A549 (cell line): Measurements from ENCODE around the gene CELF3. TPM values are rescaled to one million over a fixed set of nuclear protein-coding genes. Genes with fewer than 3 reads are reported as not detected.

Experiments used
- ATAC-seq, 2 experiments: fragments of 200-7000 bp in 1 of 2; fragments of >200 bp in 1 of 2; cut with Nextera tagmentation in 1 of 2; cut with Tn5 transposase in 1 of 2; 3 replicates each; pipeline versions ENCODE4 v1.8.0 to v1.9.1; 2018 to 2020; ENCODE audit warnings: mild to moderate bottlenecking in 1 of 2, moderate library complexity in 1 of 2
- CTCF ChIA-PET: fragments of 300-600 bp; sonication (Branson Sonifier 250); formaldehyde crosslinking; extraction: SDS; loops from one replicate; lab custom pipeline; 2021; ENCODE audit warnings: antibody characterized with exemption, inconsistent platforms; lab: Yijun Ruan, JAX
- POLR2A ChIA-PET: fragments of 350-600 bp; formaldehyde crosslinking; extraction: SDS; loops from one replicate; lab custom pipeline; 2021; ENCODE audit warnings: antibody characterized with exemption, inconsistent platforms; lab: Yijun Ruan, JAX
- DNase-seq, 2 experiments: peaks; one replicate each; pipeline versions ENCODE4 v3.0.0 to v3.0.0-alpha.2; 2011 to 2016; ENCODE audit warnings: low read depth in 1 of 2, low spot score in 1 of 2
- FAIRE-seq: peaks from 2 replicates; lab custom pipeline; 2011; peaks lifted over from hg19 to GRCh38; lab: Jason Lieb, UNC
- H3K27ac ChIP-seq, 2 experiments: fragments of >200 bp; sonication (Bioruptor Twin); formaldehyde crosslinking; 3 replicates each; pipeline ENCODE4 v1.5.1; 2016 to 2017
- H3K4me1 ChIP-seq: fragments of >200 bp; sonication (Bioruptor Twin); formaldehyde crosslinking; 3 replicates; pipeline ENCODE4 v1.6.1; 2016
- H3K4me2 ChIP-seq: fragments of >200 bp; sonication (Bioruptor Twin); formaldehyde crosslinking; 3 replicates; pipeline ENCODE4 v1.6.1; 2016
- H3K4me3 ChIP-seq: fragments of >200 bp; sonication (Bioruptor Twin); formaldehyde crosslinking; 3 replicates; pipeline ENCODE4 v1.5.1; 2016
- H3K9me3 ChIP-seq: fragments of >200 bp; sonication (Bioruptor Twin); formaldehyde crosslinking; 3 replicates; pipeline ENCODE4 v1.6.1; 2016
- BHLHE40 ChIP-seq: IDR thresholded peaks from 2 replicates; pipeline ENCODE4 v1.6.1; 2012; ENCODE audit warnings: low read depth, low read length, inconsistent platforms
- CBX8 ChIP-seq: fragments of 200-600 bp; sonication (generic); IDR thresholded peaks from 2 replicates; pipeline ENCODE4 v1.6.1; 2016
- CHD2 ChIP-seq: fragments of 150-350 bp; IDR thresholded peaks from 2 replicates; pipeline ENCODE4 v1.6.1; 2014; ENCODE audit warnings: low read length; ENCODE audit not compliant: partially characterized antibody
- CHD4 ChIP-seq: fragments of 200-600 bp; sonication (generic); IDR thresholded peaks from 2 replicates; pipeline ENCODE4 v1.6.1; 2016; ENCODE audit warnings: antibody characterized with exemption, mild to moderate bottlenecking, borderline replicate concordance
- EHF ChIP-seq: fragments of 250-450 bp; sonication (Bioruptor Pico); IDR thresholded peaks from 2 replicates; pipeline ENCODE4 v1.5.0; 2020; ENCODE audit warnings: mild to moderate bottlenecking
- FOXS1 ChIP-seq: fragments of 250-450 bp; sonication (Bioruptor Pico); IDR thresholded peaks from 2 replicates; pipeline ENCODE4 v1.5.0; 2020; ENCODE audit warnings: mild to moderate bottlenecking, moderate library complexity
- HDAC2 ChIP-seq: fragments of 200-600 bp; sonication (generic); IDR thresholded peaks from 2 replicates; pipeline ENCODE4 v1.6.1; 2016
- HMGXB4 ChIP-seq: fragments of 250-450 bp; sonication (Bioruptor Pico); IDR thresholded peaks from 2 replicates; pipeline ENCODE4 v1.5.0; 2021; ENCODE audit warnings: mild to moderate bottlenecking, moderate library complexity, borderline replicate concordance
- HOXA7 ChIP-seq: fragments of 250-450 bp; sonication (Bioruptor Pico); IDR thresholded peaks from 2 replicates; pipeline ENCODE4 v1.5.0; 2020; ENCODE audit warnings: mild to moderate bottlenecking, moderate library complexity
- JUN ChIP-seq, 2 experiments: fragments of >200 bp; sonication (Bioruptor Twin); formaldehyde crosslinking; IDR thresholded peaks; 2 replicates in 1 of 2; 3 replicates in 1 of 2; pipeline ENCODE4 v1.6.1; 2016 to 2017
- JUNB ChIP-seq: fragments of >200 bp; sonication (Bioruptor Twin); formaldehyde crosslinking; IDR thresholded peaks from 2 replicates; pipeline ENCODE4 v1.6.1; 2016
- KDM5A ChIP-seq: fragments of 200-600 bp; sonication (generic); IDR thresholded peaks from 2 replicates; pipeline ENCODE4 v1.6.1; 2016; ENCODE audit warnings: antibody characterized with exemption, mild to moderate bottlenecking
- MAFK ChIP-seq: fragments of 450-650 bp; IDR thresholded peaks from 2 replicates; pipeline ENCODE4 v1.6.1; 2014; ENCODE audit not compliant: partially characterized antibody
- NR3C1 ChIP-seq: fragments of >200 bp; sonication (Bioruptor Twin); formaldehyde crosslinking; IDR thresholded peaks from 3 replicates; pipeline ENCODE4 v1.6.1; 2017
- PBX3 ChIP-seq: IDR thresholded peaks from 2 replicates; pipeline ENCODE4 v1.6.1; 2012
- PHF8 ChIP-seq: fragments of 200-600 bp; sonication (generic); IDR thresholded peaks from 2 replicates; pipeline ENCODE4 v1.6.1; 2016; ENCODE audit warnings: low read depth, mild to moderate bottlenecking, antibody characterized with exemption, moderate library complexity, borderline replicate concordance
- RARB ChIP-seq: fragments of 250-450 bp; sonication (Bioruptor Pico); IDR thresholded peaks from 2 replicates; pipeline ENCODE4 v1.8.0; 2021; ENCODE audit warnings: mild to moderate bottlenecking, moderate library complexity
- RFX5 ChIP-seq: fragments of 450-650 bp; IDR thresholded peaks from 2 replicates; pipeline ENCODE4 v1.7.1; 2014; ENCODE audit warnings: antibody characterized with exemption, mild to moderate bottlenecking, moderate library complexity
- TFCP2L1 ChIP-seq: fragments of 250-450 bp; sonication (Bioruptor Pico); IDR thresholded peaks from 2 replicates; pipeline ENCODE4 v1.5.0; 2021; ENCODE audit warnings: mild to moderate bottlenecking
- WGBS: methylation state at CpG from one replicate; pipeline ENCODE4 v1.1.6; 2017; ENCODE audit errors: missing lambda C conversion rate; 5-methylcytosine and 5-hydroxymethylcytosine counted together
- polyA plus RNA-seq, 4 experiments: library from polyadenylated mRNA; depleted of rRNA in 3 of 4; stranded (reverse); fragments of >200 nt; fragmentation: RNase III in 1 of 4; extraction: RNeasy Plus Mini Kit Qiagen cat#74134 plus additional on column Dnase treatment in 1 of 4; gene quantifications; 2 replicates in 3 of 4; 3 replicates in 1 of 4; pipeline ENCODE4 v1.2.3, GENCODE V29; 2011 to 2017
- TF ChIP-seq, protein P1 (sequence below): fragments of 450-650 bp; IDR thresholded peaks from 2 replicates; pipeline ENCODE4 v1.6.1; 2014; ENCODE audit warnings: antibody characterized with exemption
- TF ChIP-seq, protein P2 (sequence below): IDR thresholded peaks from 2 replicates; pipeline ENCODE4 v1.6.1; 2012
- TF ChIP-seq, protein P3 (sequence below): IDR thresholded peaks from 2 replicates; pipeline ENCODE4 v1.6.1; 2012; ENCODE audit warnings: low read depth, borderline replicate concordance
- TF ChIP-seq, protein P4 (sequence below): fragments of >200 bp; sonication (Bioruptor Twin); formaldehyde crosslinking; IDR thresholded peaks from 3 replicates; pipeline ENCODE4 v1.5.1; 2016

Gene CELF3
- polyA plus RNA-seq, 2 of the 4 experiments (the other 2 are of a cell fraction): not detected

- no peak for FAIRE-seq
Measured at GRCh38 chr1:151707541-151708065, 9.0 kb downstream of the CELF3 start.

DNA sequence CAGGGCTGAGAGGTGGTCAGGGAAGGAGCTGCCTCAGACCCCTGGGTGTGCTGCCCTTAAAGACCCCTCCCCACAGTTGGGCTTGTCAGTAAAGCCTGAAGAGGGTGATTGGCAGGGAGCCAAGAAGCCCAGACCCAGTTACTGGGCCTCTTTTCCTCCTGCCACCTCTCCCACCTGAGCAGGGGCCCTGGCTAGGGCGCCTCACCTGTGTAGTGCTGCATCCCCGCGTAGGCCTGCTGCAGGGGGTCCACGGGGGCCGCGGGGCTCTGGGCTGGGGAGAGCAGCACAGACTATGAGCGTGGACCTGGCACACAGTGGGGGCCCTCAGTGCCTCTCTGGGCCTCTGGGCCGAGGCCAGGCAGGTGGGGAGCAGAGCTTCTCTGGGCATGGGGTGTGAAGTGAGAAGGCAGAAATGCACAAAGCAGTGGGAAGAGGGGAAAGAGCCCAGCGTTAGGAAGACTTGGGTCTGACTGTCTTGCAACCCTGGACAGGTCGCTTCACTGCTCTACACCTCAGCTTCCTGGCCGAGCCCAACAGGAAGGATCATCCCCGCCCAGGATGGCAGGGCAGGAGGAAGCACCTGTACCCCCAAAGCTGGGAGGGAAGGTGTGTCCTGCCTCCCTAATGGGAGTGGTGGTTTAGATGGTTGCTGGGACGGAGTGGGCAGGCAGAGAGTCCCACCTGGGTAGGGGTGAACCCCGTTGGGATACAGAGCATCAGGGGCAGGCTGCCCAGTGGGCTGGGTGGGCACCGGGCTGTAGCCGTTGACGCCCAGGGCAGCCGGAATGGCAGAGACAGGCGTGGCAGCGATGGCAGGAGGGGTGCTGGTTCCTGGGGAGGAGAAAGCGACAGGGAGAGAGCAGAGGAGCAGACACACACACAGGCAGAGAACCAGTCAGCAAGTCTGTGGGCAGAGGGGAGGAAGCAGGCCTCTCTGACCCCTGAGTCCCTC is 9.9 kb downstream of the CELF3 start:
- CTCF ChIA-PET: interaction anchor here (1.1 to 1.8 kb wide), 3 partner anchors 9 to 28 kb away, joined by 4 to 8 read pairs (median 6); partner anchors contain the start of gene CELF3
- DNase-seq (no peak), FAIRE-seq (no peak), ATAC-seq (peak in 1 of 2 experiments; percentile 6; a peak in 3 of 6 replicates)
- 79% methylated on average over 15 of the region's 21 CpGs for WGBS
- Histone ChIP-seq H3K4me1 (peaks cover 3% of the 10 kb centered on the region; the same call in 1 of the 3 replicates), H3K27ac (no peak overlapping the region), H3K4me2 (no peak overlapping the region), H3K4me3 (no peak overlapping the region), H3K9me3 (no peaks in the 10 kb centered on the region)
- POLR2A ChIA-PET: no interaction called here
- TF ChIP-seq, protein P1, sequence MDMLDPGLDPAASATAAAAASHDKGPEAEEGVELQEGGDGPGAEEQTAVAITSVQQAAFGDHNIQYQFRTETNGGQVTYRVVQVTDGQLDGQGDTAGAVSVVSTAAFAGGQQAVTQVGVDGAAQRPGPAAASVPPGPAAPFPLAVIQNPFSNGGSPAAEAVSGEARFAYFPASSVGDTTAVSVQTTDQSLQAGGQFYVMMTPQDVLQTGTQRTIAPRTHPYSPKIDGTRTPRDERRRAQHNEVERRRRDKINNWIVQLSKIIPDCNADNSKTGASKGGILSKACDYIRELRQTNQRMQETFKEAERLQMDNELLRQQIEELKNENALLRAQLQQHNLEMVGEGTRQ: no peak
- no peak for TF ChIP-seq HOXA7
- no peak for TF ChIP-seq CHD2
- TF ChIP-seq, protein P2, sequence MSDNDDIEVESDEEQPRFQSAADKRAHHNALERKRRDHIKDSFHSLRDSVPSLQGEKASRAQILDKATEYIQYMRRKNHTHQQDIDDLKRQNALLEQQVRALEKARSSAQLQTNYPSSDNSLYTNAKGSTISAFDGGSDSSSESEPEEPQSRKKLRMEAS: no peak
- TF ChIP-seq RFX5: no peak
- no peak for TF ChIP-seq BHLHE40
- no peak for TF ChIP-seq NR3C1
- TF ChIP-seq PHF8: no peak
- TF ChIP-seq, protein P3, sequence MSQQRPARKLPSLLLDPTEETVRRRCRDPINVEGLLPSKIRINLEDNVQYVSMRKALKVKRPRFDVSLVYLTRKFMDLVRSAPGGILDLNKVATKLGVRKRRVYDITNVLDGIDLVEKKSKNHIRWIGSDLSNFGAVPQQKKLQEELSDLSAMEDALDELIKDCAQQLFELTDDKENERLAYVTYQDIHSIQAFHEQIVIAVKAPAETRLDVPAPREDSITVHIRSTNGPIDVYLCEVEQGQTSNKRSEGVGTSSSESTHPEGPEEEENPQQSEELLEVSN: no peak
- TF ChIP-seq CBX8: no peak
- TF ChIP-seq JUN (IDR thresholded peaks at IDR 0.05): no peak
- no peak for TF ChIP-seq EHF (CRISPR knock-in tag)
- no peak for TF ChIP-seq KDM5A
- no peak for TF ChIP-seq CHD4
- no peak for TF ChIP-seq MAFK
- TF ChIP-seq PBX3: no peak
- TF ChIP-seq HDAC2: no peak

More at GRCh38 chr1:151707541-151708065, 9.0 kb downstream of the CELF3 start:
- DNase-seq (no peak), ATAC-seq (no peak)
- Histone ChIP-seq H3K9me3 (no peaks in the 10 kb centered on the region), H3K27ac (no peak overlapping the region), H3K4me3 (no peak overlapping the region), H3K4me1 (peaks cover 7% of the 10 kb centered on the region), H3K4me2 (no peak overlapping the region)
- 85% methylated on average over 4 of the region's 15 CpGs for WGBS
- ChIA-PET POLR2A (no interaction called here), CTCF (interaction anchor here (0.8 to 1.1 kb wide), 3 partner anchors 15 to 114 kb away, joined by 3 to 4 read pairs (median 3); no protein-coding TSS in a partner anchor)
- TF ChIP-seq RARB (CRISPR knock-in tag): no peak

GRCh38 chr1:151705753-151706463 is 10.7 kb downstream of the CELF3 start:
- Histone ChIP-seq H3K4me1 (peaks cover 3% of the 10 kb centered on the region; the same call in 1 of the 3 replicates), H3K4me2 (no peak overlapping the region), H3K27ac (no peak overlapping the region), H3K4me3 (no peak overlapping the region), H3K9me3 (no peaks in the 10 kb centered on the region)
- ChIA-PET CTCF (interaction anchor here (1.1 to 1.8 kb wide), 3 partner anchors 10 to 29 kb away, joined by 3 to 8 read pairs (median 6); partner anchors contain the start of gene CELF3), POLR2A (no interaction called here)
- ATAC-seq (peak in 1 of 2 experiments; percentile 22; a peak in 3 of 6 replicates), DNase-seq (no peak), FAIRE-seq (no peak)
- WGBS: 81% methylated on average over 8 of the region's 11 CpGs
- TF ChIP-seq BHLHE40 (no peak), MAFK (no peak), FOXS1 (CRISPR knock-in tag) (no peak), HMGXB4 (CRISPR knock-in tag) (no peak), RARB (CRISPR knock-in tag) (no peak), JUNB (no peak), TFCP2L1 (no peak), CBX8 (no peak)
- TF ChIP-seq, protein P4, sequence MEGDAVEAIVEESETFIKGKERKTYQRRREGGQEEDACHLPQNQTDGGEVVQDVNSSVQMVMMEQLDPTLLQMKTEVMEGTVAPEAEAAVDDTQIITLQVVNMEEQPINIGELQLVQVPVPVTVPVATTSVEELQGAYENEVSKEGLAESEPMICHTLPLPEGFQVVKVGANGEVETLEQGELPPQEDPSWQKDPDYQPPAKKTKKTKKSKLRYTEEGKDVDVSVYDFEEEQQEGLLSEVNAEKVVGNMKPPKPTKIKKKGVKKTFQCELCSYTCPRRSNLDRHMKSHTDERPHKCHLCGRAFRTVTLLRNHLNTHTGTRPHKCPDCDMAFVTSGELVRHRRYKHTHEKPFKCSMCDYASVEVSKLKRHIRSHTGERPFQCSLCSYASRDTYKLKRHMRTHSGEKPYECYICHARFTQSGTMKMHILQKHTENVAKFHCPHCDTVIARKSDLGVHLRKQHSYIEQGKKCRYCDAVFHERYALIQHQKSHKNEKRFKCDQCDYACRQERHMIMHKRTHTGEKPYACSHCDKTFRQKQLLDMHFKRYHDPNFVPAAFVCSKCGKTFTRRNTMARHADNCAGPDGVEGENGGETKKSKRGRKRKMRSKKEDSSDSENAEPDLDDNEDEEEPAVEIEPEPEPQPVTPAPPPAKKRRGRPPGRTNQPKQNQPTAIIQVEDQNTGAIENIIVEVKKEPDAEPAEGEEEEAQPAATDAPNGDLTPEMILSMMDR: no peak
- TF ChIP-seq, protein P1: no peak
